CD4-positive, CD25-positive, alpha-beta regulatory T cell (primary cell): ENCODE results near the gene ARID1B. TPM values are rescaled to one million over a fixed set of nuclear protein-coding genes. Genes with fewer than 3 reads are reported as not detected.

Experiments
- ATAC-seq, 2 donors: fragments of 150-1000 bp; cut with Tn5 transposase; one replicate each; pipeline ENCODE4 v1.10.0; 2021; ENCODE audit warnings: low read depth in 2 of 2, moderate number of reproducible peaks in 2 of 2, moderate library complexity in 1 of 2
- DNase-seq, 3 donors: peaks; one replicate each; pipeline versions ENCODE4 v3.0.0 to v3.0.0-alpha.2; 2012 to 2022; ENCODE audit warnings: mixed read lengths in 1 of 3
- H3K27ac ChIP-seq: one replicate; pipeline ENCODE4 v1.7.0; 2013; ENCODE audit warnings: mild to moderate bottlenecking, low read length; ENCODE audit not compliant: insufficient read depth, poor library complexity, severe bottlenecking
- H3K27me3 ChIP-seq: one replicate; pipeline ENCODE4 v1.7.0; 2013; ENCODE audit warnings: low read length; ENCODE audit not compliant: control insufficient read depth, insufficient read depth
- H3K36me3 ChIP-seq: one replicate; pipeline ENCODE4 v1.7.0; 2013; ENCODE audit warnings: mild to moderate bottlenecking, low read length, moderate library complexity; ENCODE audit not compliant: control insufficient read depth, insufficient read depth
- H3K4me1 ChIP-seq: 2 replicates; pipeline ENCODE4 v1.7.0; 2013; ENCODE audit warnings: mild to moderate bottlenecking, low read length; ENCODE audit not compliant: insufficient read depth, control insufficient read depth, poor library complexity, severe bottlenecking
- H3K4me3 ChIP-seq: one replicate; pipeline ENCODE4 v1.7.0; 2013; ENCODE audit warnings: low read depth, mild to moderate bottlenecking, low read length, moderate library complexity
- H3K9me3 ChIP-seq, 2 experiments: 1 replicate in 1 of 2; 2 replicates in 1 of 2; pipeline ENCODE4 v1.7.0; 2013; ENCODE audit warnings: low read length in 2 of 2, mild to moderate bottlenecking in 1 of 2, moderate library complexity in 1 of 2; ENCODE audit not compliant: control insufficient read depth in 2 of 2
- H3K27ac Mint-ChIP-seq, 3 donors: one replicate each; pipeline ENCODE4 v1.8.0; 2020 to 2022; ENCODE audit warnings: mild to moderate bottlenecking in 3 of 3, mixed read lengths in 3 of 3, moderate library complexity in 2 of 3
- H3K27me3 Mint-ChIP-seq: one replicate; pipeline ENCODE4 v1.8.0; 2022; ENCODE audit warnings: mild to moderate bottlenecking, mixed read lengths
- H3K36me3 Mint-ChIP-seq: one replicate; pipeline ENCODE4 v1.8.0; 2020; ENCODE audit warnings: mixed read lengths
- H3K4me1 Mint-ChIP-seq, 4 donors: one replicate each; pipeline ENCODE4 v1.8.0; 2020 to 2022; ENCODE audit warnings: mixed read lengths in 4 of 4, mild to moderate bottlenecking in 1 of 4
- H3K4me3 Mint-ChIP-seq, 4 donors: one replicate each; pipeline ENCODE4 v1.8.0; 2020 to 2022; ENCODE audit warnings: mild to moderate bottlenecking in 4 of 4, mixed read lengths in 4 of 4, moderate library complexity in 3 of 4
- H3K9me3 Mint-ChIP-seq, 7 donors: one replicate each; pipeline ENCODE4 v1.8.0; 2020 to 2022; ENCODE audit warnings: mixed read lengths in 7 of 7, mild to moderate bottlenecking in 3 of 7, moderate library complexity in 2 of 7
- polyA plus RNA-seq, 4 donors: library from polyadenylated mRNA; unstranded; fragments of 300-500 nt; fragmentation: Illumina TruSeq; gene quantifications; one replicate each; pipeline ENCODE4 v1.2.3, GENCODE V29; 2021
- total RNA-seq: library from RNA; stranded (reverse); gene quantifications from one replicate; pipeline ENCODE4 v1.2.3, GENCODE V29; 2022

ARID1B gene
- total and polyA plus RNA-seq, 5 donors from 2014 or later, result 9.8 to 186 (median 12.4) TPM

GRCh38 chr6:156808287-156808686, 31.1 kb downstream of the ARID1B start:
- no peaks in the 10 kb centered on the region for H3K27me3 Mint-ChIP-seq
- H3K27ac Mint-ChIP-seq, result peak overlapping the region in 1 of 3 donors; percentile 37

GRCh38 chr6:156809034-156809433, 31.9 kb downstream of the ARID1B start:
- no peak overlapping the region for H3K27ac ChIP-seq
- no peaks in the 10 kb centered on the region for H3K27me3 ChIP-seq
- Mint-ChIP-seq H3K27ac (no peak overlapping the region), H3K4me1 (peaks cover 44 to 92% (median 75%) of the 10 kb centered on the region in 4 donors), H3K4me3 (no peak overlapping the region), H3K9me3 (peaks cover 0 to 6% (median 0%) of the 10 kb centered on the region in 7 donors), H3K27me3 (no peaks in the 10 kb centered on the region), H3K36me3 (peaks cover 4% of the 10 kb centered on the region)
- H3K36me3 ChIP-seq, result peaks cover 6% of the 10 kb centered on the region
- H3K4me1 ChIP-seq, result peaks cover 34% of the 10 kb centered on the region
- no peaks in the 10 kb centered on the region for H3K9me3 ChIP-seq
- H3K4me3 ChIP-seq, result no peak overlapping the region
- ATAC-seq (peak; percentile 31 to 53), DNase-seq (no peak)

More at GRCh38 chr6:156808287-156808686, 31.1 kb downstream of the ARID1B start:
- no peak for ATAC-seq
- Mint-ChIP-seq H3K36me3 (peaks cover 4% of the 10 kb centered on the region), H3K9me3 (peaks cover 0 to 6% (median 0%) of the 10 kb centered on the region in 7 donors), H3K4me1 (peaks cover 49 to 92% (median 77%) of the 10 kb centered on the region in 4 donors), H3K4me3 (peak overlapping the region in 3 of 4 donors; percentile 2 to 52 (median 23))
- no peak overlapping the region for H3K4me3 ChIP-seq
- H3K4me1 ChIP-seq, result peaks cover 29% of the 10 kb centered on the region
- DNase-seq, result no peak
- no peak overlapping the region for H3K27ac ChIP-seq
- peaks cover 3% of the 10 kb centered on the region for H3K36me3 ChIP-seq
- no peaks in the 10 kb centered on the region for H3K9me3 ChIP-seq
- H3K27me3 ChIP-seq, result no peaks in the 10 kb centered on the region

GRCh38 chr6:156809446-156810178, 32.4 kb downstream of the ARID1B start:
- peaks cover 0 to 4% (median 0%) of the 10 kb centered on the region in 7 donors for H3K9me3 Mint-ChIP-seq
- Histone ChIP-seq H3K36me3 (peaks cover 6% of the 10 kb centered on the region), H3K27me3 (no peaks in the 10 kb centered on the region), H3K27ac (no peak overlapping the region), H3K9me3 (no peaks in the 10 kb centered on the region), H3K4me3 (no peak overlapping the region), H3K4me1 (peaks cover 36% of the 10 kb centered on the region)
- no peaks in the 10 kb centered on the region for H3K27me3 Mint-ChIP-seq
- peaks cover 44 to 92% (median 79%) of the 10 kb centered on the region in 4 donors for H3K4me1 Mint-ChIP-seq
- H3K36me3 Mint-ChIP-seq, result peaks cover 4% of the 10 kb centered on the region
- DNase-seq, result no peak
- ATAC-seq, result no peak
- peak overlapping the region in 2 of 3 donors; percentile 3 to 45 for H3K27ac Mint-ChIP-seq
- H3K4me3 Mint-ChIP-seq, result peak overlapping the region in 2 of 4 donors; percentile 29 to 45

- no peak for DNase-seq
- Mint-ChIP-seq H3K36me3 (peaks cover 4% of the 10 kb centered on the region), H3K4me1 (peaks cover 54 to 92% (median 75%) of the 10 kb centered on the region in 4 donors), H3K4me3 (peak overlapping the region in 1 of 4 donors; percentile 8), H3K27me3 (no peaks in the 10 kb centered on the region), H3K27ac (no peak overlapping the region), H3K9me3 (peaks cover 0 to 4% (median 0%) of the 10 kb centered on the region in 7 donors)
- Histone ChIP-seq H3K4me1 (peaks cover 46% of the 10 kb centered on the region), H3K27ac (no peak overlapping the region), H3K36me3 (peaks cover 3% of the 10 kb centered on the region), H3K4me3 (no peak overlapping the region), H3K27me3 (no peaks in the 10 kb centered on the region), H3K9me3 (no peaks in the 10 kb centered on the region)
- ATAC-seq, result no peak
Measured at GRCh38 chr6:156814036-156814581, 36.9 kb downstream of the ARID1B start.

GRCh38 chr6:156816505-156816904, 39.3 kb downstream of the ARID1B start:
- Histone ChIP-seq H3K27me3 (no peaks in the 10 kb centered on the region), H3K27ac (no peak overlapping the region), H3K36me3 (peaks cover 3% of the 10 kb centered on the region), H3K4me3 (peak overlapping the region; percentile 9), H3K9me3 (no peaks in the 10 kb centered on the region), H3K4me1 (peaks cover 41% of the 10 kb centered on the region)
- Mint-ChIP-seq H3K27me3 (no peaks in the 10 kb centered on the region), H3K36me3 (no peaks in the 10 kb centered on the region), H3K27ac (peak overlapping the region in 2 of 3 donors; percentile 3 to 79), H3K9me3 (peaks cover 0 to 4% (median 0%) of the 10 kb centered on the region in 7 donors), H3K4me3 (peak overlapping the region in 2 of 4 donors; percentile 46 to 58), H3K4me1 (peaks cover 61 to 88% (median 71%) of the 10 kb centered on the region in 4 donors)
- DNase-seq, result no peak
- peak; percentile 31 to 47 for ATAC-seq

- H3K36me3 ChIP-seq, result no peaks in the 10 kb centered on the region
- Mint-ChIP-seq H3K4me1 (peaks cover 59 to 91% (median 73%) of the 10 kb centered on the region in 4 donors), H3K27ac (peak overlapping the region in 2 of 3 donors; percentile 50 to 57), H3K9me3 (no peaks in the 10 kb centered on the region), H3K27me3 (no peaks in the 10 kb centered on the region), H3K36me3 (peaks cover 9% of the 10 kb centered on the region), H3K4me3 (peak overlapping the region in 2 of 4 donors; percentile 0 to 15)
- H3K4me1 ChIP-seq, result peaks cover 38% of the 10 kb centered on the region
- H3K27me3 ChIP-seq, result no peaks in the 10 kb centered on the region
- no peak overlapping the region for H3K4me3 ChIP-seq
- ATAC-seq (no peak), DNase-seq (no peak)
- no peak overlapping the region for H3K27ac ChIP-seq
- no peaks in the 10 kb centered on the region for H3K9me3 ChIP-seq
Measured at GRCh38 chr6:156820089-156820798, 43.1 kb downstream of the ARID1B start.

- Mint-ChIP-seq H3K27me3 (no peaks in the 10 kb centered on the region), H3K4me1 (peaks cover 58 to 91% (median 71%) of the 10 kb centered on the region in 4 donors), H3K4me3 (no peak overlapping the region), H3K27ac (peak overlapping the region in 2 of 3 donors; percentile 4 to 69), H3K9me3 (no peaks in the 10 kb centered on the region), H3K36me3 (peaks cover 12% of the 10 kb centered on the region)
- Histone ChIP-seq H3K4me1 (peaks cover 41% of the 10 kb centered on the region), H3K27me3 (no peaks in the 10 kb centered on the region), H3K4me3 (no peak overlapping the region), H3K36me3 (no peaks in the 10 kb centered on the region), H3K9me3 (no peaks in the 10 kb centered on the region), H3K27ac (no peak overlapping the region)
- ATAC-seq (no peak), DNase-seq (no peak)
Measured at GRCh38 chr6:156821707-156822106, 44.5 kb downstream of the ARID1B start.
